Epithelial cell of proximal tubule (primary cell): ENCODE data around the gene KLK2. TPM values are rescaled to one million over a fixed set of nuclear protein-coding genes. Genes with fewer than 3 reads are reported as not detected.

Experiments used
- DNase-seq: peaks from one replicate; pipeline ENCODE4 v3.0.0-alpha.2; 2011; ENCODE audit warnings: low read depth
- H3K4me3 ChIP-seq: 2 replicates; pipeline ENCODE4 v1.5.1; 2011; ENCODE audit warnings: low read depth, mild to moderate bottlenecking, low read length
- CTCF ChIP-seq: conservative IDR thresholded peaks from 2 replicates; pipeline ENCODE4 v1.5.1; 2012; ENCODE audit warnings: low read depth, mild to moderate bottlenecking, low read length
- total RNA-seq: library from RNA; depleted of rRNA; stranded (reverse); fragments of >200 nt; gene quantifications from 2 replicates; pipeline ENCODE4 v1.2.3, GENCODE V29; 2015

The KLK2 gene
- total RNA-seq, 1 donor from 2014 or later, result not detected

GRCh38 chr19:50921426-50922316, 48.4 kb downstream of the KLK2 start:
- no peak for DNase-seq
- no peak overlapping the region for H3K4me3 ChIP-seq
- TF ChIP-seq CTCF, result no peak

DNA sequence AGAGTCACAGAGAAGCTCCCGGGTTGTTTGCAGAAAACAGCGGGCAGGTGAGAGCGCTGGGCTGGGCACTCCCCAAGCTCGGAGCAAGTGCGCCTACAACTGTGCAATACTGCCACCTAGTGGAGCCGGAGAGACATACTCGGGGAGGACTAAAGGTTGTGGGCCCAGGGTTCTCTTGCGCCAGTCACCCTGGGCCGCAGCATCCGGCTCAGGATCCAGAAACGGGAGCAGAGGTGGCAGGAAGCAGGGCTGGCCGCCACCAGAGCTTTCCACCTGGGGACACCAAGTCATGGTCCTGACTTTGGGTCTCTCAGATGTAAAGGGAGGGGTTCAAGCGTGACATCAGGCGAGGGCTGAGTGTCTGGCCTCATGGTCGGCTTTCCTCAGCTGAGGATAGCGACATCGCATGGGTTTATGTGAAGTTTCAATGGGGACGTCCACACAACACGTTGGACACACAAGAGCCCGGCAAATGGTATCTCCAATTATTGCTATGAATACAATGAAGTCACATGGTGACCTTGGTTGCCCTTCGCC, 49.1 kb downstream of the KLK2 start:
- H3K4me3 ChIP-seq, result no peak overlapping the region
- peak; percentile 18 for DNase-seq
- peak; percentile 88 for TF ChIP-seq CTCF

- TF ChIP-seq CTCF, result no peak
- no peak overlapping the region for H3K4me3 ChIP-seq
- no peak for DNase-seq
Observed at GRCh38 chr19:50924586-50924985, 51.3 kb downstream of the KLK2 start.

DNA sequence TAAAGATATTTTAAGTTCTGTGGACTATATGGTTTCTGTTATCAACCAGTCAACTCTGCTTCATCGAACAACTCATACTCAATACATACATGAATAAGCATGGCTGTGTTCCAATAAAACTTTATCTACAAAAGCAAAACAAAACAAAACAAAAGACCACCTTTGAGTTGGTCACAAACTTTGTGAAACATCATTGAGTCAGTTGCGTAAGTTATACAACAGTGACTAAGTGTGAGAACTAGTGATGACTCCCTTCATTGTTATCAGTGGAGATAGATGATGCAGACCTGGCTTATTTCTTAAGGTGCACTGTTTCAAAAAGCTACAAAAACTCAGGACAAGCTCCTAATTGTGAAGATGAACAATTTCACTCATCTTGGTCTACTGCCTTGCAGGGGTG, 52.5 kb downstream of the KLK2 start:
- DNase-seq, result no peak
- no peak overlapping the region for H3K4me3 ChIP-seq
- TF ChIP-seq CTCF, result no peak

- TF ChIP-seq CTCF, result no peak
- H3K4me3 ChIP-seq, result no peak overlapping the region
- DNase-seq, result no peak
Observed at GRCh38 chr19:50926144-50926543, 52.9 kb downstream of the KLK2 start.

GRCh38 chr19:50928831-50929230, 55.6 kb downstream of the KLK2 start:
- no peak for TF ChIP-seq CTCF
- H3K4me3 ChIP-seq, result no peak overlapping the region
- no peak for DNase-seq

Other genes starting within 250 kb of the KLK2 start
- gene SYT3, start 233.6 kb upstream of the KLK2 start, total RNA-seq, result 0.58 TPM in 1 of 2 replicates, not detected in the other
- gene C19orf81, start 224.0 kb upstream of the KLK2 start, total RNA-seq, result 9.6 TPM in 1 of 2 replicates, not detected in the other
- 0.29 TPM in 1 of 2 replicates, not detected in the other for gene SHANK1, start 153.6 kb upstream of the KLK2 start, total RNA-seq
- gene CLEC11A, start 150.1 kb upstream of the KLK2 start, total RNA-seq, result 2.8 and 12.7 TPM in 2 replicates
- not detected in 2 replicates for gene GPR32, start 103.0 kb upstream of the KLK2 start, total RNA-seq
- not detected in 2 replicates for gene ACP4, start 83.0 kb upstream of the KLK2 start, total RNA-seq
- 5.0 TPM in 1 of 2 replicates, not detected in the other for gene KLK1, start 49.7 kb upstream of the KLK2 start, total RNA-seq
- gene KLK15, start 39.9 kb upstream of the KLK2 start, total RNA-seq, result not detected in 2 replicates
- gene KLK3, start 18.5 kb upstream of the KLK2 start, total RNA-seq, result not detected in 2 replicates
- gene KLK4, start 38.0 kb downstream of the KLK2 start, total RNA-seq, result not detected in 2 replicates
- 8.1 and 16.4 TPM in 2 replicates for gene KLK5, start 79.6 kb downstream of the KLK2 start, total RNA-seq
- gene KLK6, start 96.2 kb downstream of the KLK2 start, total RNA-seq, result 32.2 and 65.8 TPM in 2 replicates
- 9.3 and 24.8 TPM in 2 replicates for gene KLK7, start 110.5 kb downstream of the KLK2 start, total RNA-seq
- 3.6 and 9.1 TPM in 2 replicates for gene KLK8, start 128.2 kb downstream of the KLK2 start, total RNA-seq
- gene KLK10, start 146.3 kb downstream of the KLK2 start, total RNA-seq, result 2.8 and 10.1 TPM in 2 replicates
- not detected in 2 replicates for gene KLK11, start 153.2 kb downstream of the KLK2 start, total RNA-seq
- gene KLK12, start 161.6 kb downstream of the KLK2 start, total RNA-seq, result not detected in 2 replicates
- not detected in 2 replicates for gene KLK13, start 191.7 kb downstream of the KLK2 start, total RNA-seq
- gene KLK14, start 209.4 kb downstream of the KLK2 start, total RNA-seq, result 0.17 TPM in 1 of 2 replicates, not detected in the other
- gene CTU1, start 235.0 kb downstream of the KLK2 start, total RNA-seq, result 12.5 and 21.5 TPM in 2 replicates